Activated naive CD8-positive, alpha-beta T cell treated with anti-CD3 and anti-CD28 coated beads, Interleukin-2, amount 10 ng/mL, durations not matched to agents 7 days and 5 days (primary cell): ENCODE data around the gene DPRX. TPM values are rescaled to one million over a fixed set of nuclear protein-coding genes. Genes with fewer than 3 reads are reported as not detected.

Source experiments
- ATAC-seq: fragments of 150-1000 bp; cut with Tn5 transposase; one replicate; pipeline ENCODE4 v1.10.0; 2021; ENCODE audit warnings: low read depth, moderate library complexity
- POLR2A ChIA-PET: fragments of 350-600 bp; sonication (Branson Sonifier 250); formaldehyde crosslinking; loops from one replicate; lab custom pipeline; 2021; ENCODE audit warnings: antibody characterized with exemption; lab: Charles Lee
- DNase-seq: peaks from one replicate; pipeline ENCODE4 v3.0.0; 2021
- H3K27ac Mint-ChIP-seq: one replicate; pipeline ENCODE4 v1.8.0; 2022; ENCODE audit warnings: mild to moderate bottlenecking, mixed read lengths
- H3K27me3 Mint-ChIP-seq: one replicate; pipeline ENCODE4 v1.8.0; 2022; ENCODE audit warnings: mild to moderate bottlenecking, moderate library complexity, mixed read lengths
- H3K36me3 Mint-ChIP-seq: one replicate; pipeline ENCODE4 v1.8.0; 2021; ENCODE audit warnings: mild to moderate bottlenecking, mixed read lengths
- H3K4me1 Mint-ChIP-seq: one replicate; pipeline ENCODE4 v1.8.0; 2021; ENCODE audit warnings: mixed read lengths
- H3K4me3 Mint-ChIP-seq: one replicate; pipeline ENCODE4 v1.8.0; 2022; ENCODE audit warnings: mild to moderate bottlenecking, moderate library complexity, mixed read lengths
- H3K9me3 Mint-ChIP-seq: one replicate; pipeline ENCODE4 v1.8.0; 2021; ENCODE audit warnings: mixed read lengths
- total RNA-seq, 2 experiments: library from RNA; stranded (reverse); gene quantifications; one replicate each; pipeline ENCODE4 v1.2.3, GENCODE V29; 2021

Gene DPRX, protein sequence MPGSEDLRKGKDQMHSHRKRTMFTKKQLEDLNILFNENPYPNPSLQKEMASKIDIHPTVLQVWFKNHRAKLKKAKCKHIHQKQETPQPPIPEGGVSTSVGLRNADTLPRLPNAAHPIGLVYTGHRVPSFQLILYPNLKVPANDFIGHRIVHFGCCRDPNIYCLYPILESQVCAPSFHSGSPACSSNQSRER
- total RNA-seq = not detected

DNA sequence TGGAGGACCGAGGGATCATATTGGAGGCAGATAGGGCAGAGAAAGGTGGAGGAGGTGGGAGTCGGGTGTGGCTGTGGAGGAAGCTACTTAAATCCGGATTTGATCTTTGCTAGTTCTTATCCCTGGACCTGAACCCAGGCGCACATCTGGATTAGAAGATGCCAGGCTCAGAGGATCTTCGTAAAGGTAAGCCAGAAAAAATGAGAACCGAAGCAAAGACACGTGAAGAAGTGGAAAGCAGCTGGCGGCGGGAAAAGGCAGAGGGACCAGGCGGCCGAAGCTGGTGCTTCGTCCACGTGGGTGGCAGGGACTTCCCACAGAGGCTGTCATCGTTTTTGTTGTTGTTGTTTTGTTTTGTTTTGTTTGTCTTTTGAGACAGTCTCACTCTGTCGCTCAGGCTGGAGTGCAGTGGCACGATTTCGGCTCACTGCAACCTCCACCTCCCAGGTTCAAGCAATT, at the start of gene DPRX:
Gene DPRX, plus strand, starts transcription at position 51 of the 459 bp plus-strand sequence. Its CDS starts 108 bp downstream, at position 159.
- Mint-ChIP-seq H3K27ac (no peak within 1 kb of the TSS), H3K4me3 (no peak within 1 kb of the TSS), H3K9me3 (peaks cover 12% of the 10 kb centered on the region), H3K36me3 (no peaks in the 10 kb centered on the region), H3K27me3 (no peaks in the 10 kb centered on the region), H3K4me1 (no peaks in the 10 kb centered on the region)
- ATAC-seq = no peak
- POLR2A ChIA-PET = no interaction called here
- DNase-seq = no peak

DNA sequence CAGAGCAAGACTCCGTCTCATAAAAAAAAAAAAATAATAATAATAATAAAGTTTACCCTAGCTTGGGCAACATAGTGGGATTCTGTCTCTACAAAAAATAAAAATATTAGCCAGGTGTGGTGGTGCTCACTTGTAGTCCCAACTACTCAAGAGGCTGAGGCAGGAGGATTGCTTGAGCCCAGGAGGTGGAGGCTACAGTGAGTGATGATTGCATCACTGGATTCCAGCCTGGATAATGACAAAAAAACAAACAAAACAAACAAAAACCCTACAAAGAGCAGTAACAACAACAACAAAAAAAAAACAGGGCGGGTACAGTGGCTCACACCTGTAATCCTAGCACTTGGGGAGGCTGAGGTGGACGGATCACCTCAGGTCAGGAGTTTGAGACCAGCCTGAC, 48.6 kb upstream of the DPRX start:
- Mint-ChIP-seq H3K36me3 (peaks cover 16% of the 10 kb centered on the region), H3K27ac (no peak overlapping the region)
- no peak for ATAC-seq

DNA sequence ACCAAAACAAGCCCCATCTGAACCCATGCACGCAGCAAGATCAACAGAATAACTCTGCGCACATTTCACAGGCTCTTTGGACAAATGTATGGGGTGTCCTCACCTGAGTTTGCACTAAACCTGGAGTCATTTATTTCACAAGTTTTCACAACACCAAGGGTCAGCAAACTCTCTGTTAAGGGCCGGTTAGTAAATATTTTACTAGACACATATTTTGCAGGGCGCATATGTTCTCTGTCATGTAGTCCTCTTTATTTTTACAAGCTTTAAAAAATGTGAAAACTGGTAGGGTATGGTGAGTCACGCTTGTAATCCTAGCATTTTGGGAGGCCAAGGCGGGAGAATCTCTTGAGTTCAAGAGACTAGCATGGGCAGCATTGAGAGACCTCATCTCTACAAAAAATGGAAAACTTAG, 45.5 kb upstream of the DPRX start:
- Mint-ChIP-seq H3K4me1 (no peaks in the 10 kb centered on the region), H3K36me3 (no peaks in the 10 kb centered on the region), H3K9me3 (peaks cover 8% of the 10 kb centered on the region), H3K4me3 (no peak overlapping the region), H3K27ac (no peak overlapping the region), H3K27me3 (no peaks in the 10 kb centered on the region)
- no peak for DNase-seq
- POLR2A ChIA-PET = no interaction called here
- ATAC-seq = no peak

More for the DNA sequence above, 48.6 kb upstream of the DPRX start:
- H3K27me3 Mint-ChIP-seq = no peaks in the 10 kb centered on the region
- no peak overlapping the region for H3K4me3 Mint-ChIP-seq
- peaks cover 13% of the 10 kb centered on the region for H3K9me3 Mint-ChIP-seq
- H3K4me1 Mint-ChIP-seq = no peaks in the 10 kb centered on the region
- POLR2A ChIA-PET = interaction anchor here (0.7 kb wide), 1 partner anchor 49 kb away, joined by 3 read pairs; no protein-coding TSS in a partner anchor
- DNase-seq = no peak

DNA sequence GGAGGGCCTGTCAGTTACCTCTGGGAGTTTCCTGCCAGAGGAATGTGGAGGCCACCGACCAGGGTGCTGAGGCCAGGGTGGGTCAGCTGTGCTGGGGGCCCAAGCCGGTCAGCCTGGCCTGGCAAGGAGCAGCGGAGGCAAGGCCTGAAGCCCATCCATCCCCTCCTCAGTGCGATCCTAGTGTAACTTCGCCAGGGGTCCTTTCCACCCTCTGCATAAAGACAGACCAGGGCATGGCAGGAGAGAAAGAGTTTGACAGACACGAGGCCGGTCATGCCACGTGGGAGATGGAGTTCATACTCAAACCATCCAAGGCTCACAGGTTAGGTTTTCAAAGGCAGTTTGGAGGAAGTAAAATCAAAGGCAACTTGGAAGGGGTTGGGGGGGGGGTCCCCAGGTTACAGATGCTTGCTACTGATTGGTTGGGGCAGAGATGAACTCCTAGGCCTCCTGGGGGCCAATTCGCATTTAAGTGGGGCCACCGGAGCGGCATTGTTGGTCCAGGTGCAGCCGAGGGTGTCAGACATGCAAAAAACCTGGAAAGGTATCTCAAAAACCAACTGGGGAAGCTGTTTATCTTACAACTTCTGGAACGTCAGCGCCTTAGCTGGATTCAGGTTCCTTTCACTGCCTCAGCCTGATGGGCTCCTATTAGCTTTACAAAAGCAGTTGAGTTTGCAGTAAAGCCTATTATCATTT, 36.8 kb upstream of the DPRX start:
- POLR2A ChIA-PET = no interaction called here

DNA sequence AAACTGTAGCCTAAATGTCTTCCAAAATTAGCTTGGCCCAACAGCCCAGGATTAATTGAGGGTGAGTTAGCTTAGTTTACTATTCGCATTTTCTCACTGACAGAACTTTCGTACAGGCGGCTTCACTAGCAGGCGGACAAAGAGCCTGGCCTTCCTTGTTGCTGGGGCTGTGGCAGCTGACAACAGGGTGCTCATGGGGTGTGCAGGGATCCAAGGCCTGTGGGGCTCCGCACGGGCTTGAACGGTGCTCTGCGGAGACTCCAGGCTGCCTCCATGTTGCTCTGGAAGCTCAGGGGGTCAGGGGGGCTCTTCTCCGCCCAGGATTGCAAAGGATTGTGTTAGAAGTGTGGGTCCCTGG, 36.3 kb upstream of the DPRX start:
- Mint-ChIP-seq H3K27me3 (no peaks in the 10 kb centered on the region), H3K9me3 (peaks cover 9% of the 10 kb centered on the region), H3K36me3 (no peaks in the 10 kb centered on the region), H3K4me3 (no peak overlapping the region), H3K27ac (no peak overlapping the region), H3K4me1 (no peaks in the 10 kb centered on the region)
- POLR2A ChIA-PET = no interaction called here
- DNase-seq (no peak), ATAC-seq (no peak)

More for the DNA sequence above, 36.8 kb upstream of the DPRX start:
- H3K4me1 Mint-ChIP-seq = no peaks in the 10 kb centered on the region
- DNase-seq (no peak), ATAC-seq (no peak)
- H3K36me3 Mint-ChIP-seq = no peaks in the 10 kb centered on the region
- peaks cover 9% of the 10 kb centered on the region for H3K9me3 Mint-ChIP-seq
- no peak overlapping the region for H3K27ac Mint-ChIP-seq
- no peak overlapping the region for H3K4me3 Mint-ChIP-seq
- H3K27me3 Mint-ChIP-seq = no peaks in the 10 kb centered on the region

DNA sequence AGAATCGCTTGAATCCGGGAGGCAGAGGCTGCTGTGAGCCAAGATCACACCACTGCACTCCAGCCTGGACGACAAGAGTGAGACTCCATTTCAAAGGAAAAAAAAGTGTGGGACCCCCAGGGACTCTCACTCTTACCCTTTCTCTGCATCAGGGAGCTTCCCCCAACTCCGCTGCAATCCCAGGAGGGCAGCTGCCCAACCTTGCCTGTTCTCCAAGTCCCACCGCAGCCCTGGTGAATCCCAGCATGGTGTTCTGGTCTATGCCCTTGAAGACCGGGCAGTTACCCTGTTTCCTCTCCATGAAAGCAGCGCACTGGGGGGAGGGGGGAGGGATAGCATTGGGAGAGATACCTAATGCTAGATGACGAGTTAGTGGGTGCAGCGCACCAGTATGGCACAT, 35.7 kb upstream of the DPRX start:
- Mint-ChIP-seq H3K27ac (no peak overlapping the region), H3K9me3 (peaks cover 9% of the 10 kb centered on the region), H3K4me3 (no peak overlapping the region), H3K4me1 (no peaks in the 10 kb centered on the region), H3K27me3 (no peaks in the 10 kb centered on the region), H3K36me3 (no peaks in the 10 kb centered on the region)
- DNase-seq = no peak
- POLR2A ChIA-PET = no interaction called here
- no peak for ATAC-seq

DNA sequence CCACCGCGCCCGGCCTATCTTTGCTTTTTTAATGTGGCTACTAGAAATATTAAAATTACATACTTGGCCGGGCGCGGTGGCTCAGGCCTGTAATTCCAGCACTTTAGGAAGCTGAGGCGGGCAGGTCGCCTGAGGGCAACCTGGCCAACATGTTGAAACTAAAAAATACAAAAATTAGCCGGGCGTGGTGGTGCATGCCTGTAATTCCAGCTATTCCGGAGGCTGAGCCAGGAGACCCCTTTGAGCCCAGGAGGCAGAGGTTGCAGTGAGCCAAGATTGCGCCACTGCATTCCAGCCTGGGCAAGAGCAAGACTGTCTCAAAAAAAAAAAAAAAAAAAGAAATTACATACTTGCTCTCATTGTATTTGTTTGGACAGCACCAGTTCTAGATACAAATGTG, 34.8 kb upstream of the DPRX start:
- Mint-ChIP-seq H3K4me1 (no peaks in the 10 kb centered on the region), H3K36me3 (no peaks in the 10 kb centered on the region), H3K27ac (no peak overlapping the region), H3K4me3 (no peak overlapping the region), H3K9me3 (peaks cover 3% of the 10 kb centered on the region), H3K27me3 (no peaks in the 10 kb centered on the region)
- ATAC-seq = no peak
- DNase-seq = no peak
- POLR2A ChIA-PET = no interaction called here

DNA sequence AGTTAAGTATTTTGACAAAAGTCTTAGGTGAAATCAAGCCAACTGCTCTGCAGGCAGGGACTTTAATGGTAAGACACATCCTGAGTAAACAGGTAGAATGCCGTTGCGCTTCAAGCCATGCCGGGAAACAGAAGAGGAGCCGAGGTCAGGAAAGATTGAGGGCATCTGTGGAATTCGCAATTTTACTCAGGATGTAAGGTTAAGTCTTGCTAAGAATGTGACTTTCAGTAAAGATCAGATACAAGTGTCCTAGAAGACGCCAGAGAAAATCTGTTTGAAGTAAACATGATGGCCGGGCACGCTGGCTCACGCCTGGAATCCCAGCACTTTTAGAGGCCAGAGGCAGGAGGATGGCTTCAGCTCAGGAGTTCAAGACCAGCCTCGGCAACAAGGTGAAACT, 33.4 kb upstream of the DPRX start:
- Mint-ChIP-seq H3K27ac (no peak overlapping the region), H3K4me1 (no peaks in the 10 kb centered on the region), H3K4me3 (no peak overlapping the region), H3K9me3 (peaks cover 4% of the 10 kb centered on the region), H3K27me3 (no peaks in the 10 kb centered on the region), H3K36me3 (no peaks in the 10 kb centered on the region)
- DNase-seq (no peak), ATAC-seq (no peak)
- POLR2A ChIA-PET = no interaction called here

DNA sequence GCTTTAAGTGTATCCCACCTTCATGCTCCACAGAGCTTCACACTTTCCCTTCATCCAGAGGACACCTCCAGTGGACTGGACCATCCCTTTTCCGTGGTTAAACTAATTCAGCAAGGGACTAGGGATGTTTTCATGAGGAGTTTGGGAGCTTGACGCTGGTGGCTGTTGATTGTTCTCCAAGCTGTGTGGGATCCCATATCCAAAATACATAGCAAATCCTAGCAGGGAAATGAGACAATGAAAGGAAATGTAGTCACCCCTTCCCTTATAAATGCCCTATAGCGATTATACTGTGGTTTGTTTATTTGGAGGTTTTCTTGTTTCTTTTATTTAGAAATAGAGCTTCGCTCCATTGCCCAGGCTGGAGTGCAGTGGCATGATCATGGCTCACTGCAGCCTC, 31.6 kb upstream of the DPRX start:
- Mint-ChIP-seq H3K27me3 (no peaks in the 10 kb centered on the region), H3K4me1 (no peaks in the 10 kb centered on the region), H3K9me3 (peaks cover 10% of the 10 kb centered on the region), H3K27ac (no peak overlapping the region), H3K4me3 (no peak overlapping the region), H3K36me3 (no peaks in the 10 kb centered on the region)
- ATAC-seq = no peak
- POLR2A ChIA-PET = no interaction called here
- no peak for DNase-seq

DNA sequence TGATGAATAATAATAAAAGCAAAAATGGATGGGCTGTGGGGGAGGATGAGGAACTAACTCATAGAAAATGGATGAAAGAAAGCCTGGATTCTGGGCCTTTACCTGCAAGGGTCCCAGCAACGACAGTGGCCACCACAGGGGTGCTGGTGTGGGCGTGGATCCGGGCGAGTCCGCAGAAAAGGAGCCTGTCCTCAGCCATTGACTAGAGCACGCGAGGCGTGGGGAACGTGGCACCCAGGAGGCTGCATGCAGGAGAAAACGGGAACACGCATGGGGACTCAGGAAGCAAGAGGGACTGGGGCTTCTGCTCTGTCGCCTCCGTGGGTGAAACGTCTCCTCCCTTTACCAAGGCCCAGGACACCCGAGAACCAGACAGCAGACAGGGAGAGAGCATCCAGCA, 25.8 kb upstream of the DPRX start:
- POLR2A ChIA-PET = no interaction called here
- H3K4me3 Mint-ChIP-seq = no peak overlapping the region
- ATAC-seq = no peak
- DNase-seq = no peak
- peaks cover 8% of the 10 kb centered on the region for H3K9me3 Mint-ChIP-seq
- no peaks in the 10 kb centered on the region for H3K36me3 Mint-ChIP-seq
- no peaks in the 10 kb centered on the region for H3K4me1 Mint-ChIP-seq
- no peaks in the 10 kb centered on the region for H3K27me3 Mint-ChIP-seq
- H3K27ac Mint-ChIP-seq = no peak overlapping the region

DNA sequence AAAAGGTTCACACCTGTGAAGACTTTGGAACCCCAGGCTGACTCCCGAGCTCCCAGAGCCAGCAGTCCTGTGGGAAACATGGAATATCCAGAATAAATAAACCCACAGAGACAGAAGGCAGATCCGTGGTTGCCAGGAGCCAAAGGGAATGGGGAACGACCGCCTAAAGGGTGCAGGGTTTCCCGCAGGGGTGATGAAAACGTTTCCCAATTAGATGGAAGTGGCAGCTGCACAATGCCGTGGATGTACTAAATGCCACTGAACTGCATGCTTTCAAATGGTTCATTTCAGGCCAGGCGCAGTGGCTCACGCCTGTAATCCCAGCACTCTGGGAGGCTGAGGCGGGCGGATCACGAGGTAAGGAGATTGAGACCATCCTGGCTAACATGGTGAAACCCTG, 23.4 kb upstream of the DPRX start:
- Mint-ChIP-seq H3K4me1 (no peaks in the 10 kb centered on the region), H3K4me3 (no peak overlapping the region), H3K27ac (no peak overlapping the region), H3K27me3 (no peaks in the 10 kb centered on the region), H3K9me3 (peaks cover 7% of the 10 kb centered on the region), H3K36me3 (no peaks in the 10 kb centered on the region)
- DNase-seq (no peak), ATAC-seq (no peak)
- POLR2A ChIA-PET = no interaction called here

DNA sequence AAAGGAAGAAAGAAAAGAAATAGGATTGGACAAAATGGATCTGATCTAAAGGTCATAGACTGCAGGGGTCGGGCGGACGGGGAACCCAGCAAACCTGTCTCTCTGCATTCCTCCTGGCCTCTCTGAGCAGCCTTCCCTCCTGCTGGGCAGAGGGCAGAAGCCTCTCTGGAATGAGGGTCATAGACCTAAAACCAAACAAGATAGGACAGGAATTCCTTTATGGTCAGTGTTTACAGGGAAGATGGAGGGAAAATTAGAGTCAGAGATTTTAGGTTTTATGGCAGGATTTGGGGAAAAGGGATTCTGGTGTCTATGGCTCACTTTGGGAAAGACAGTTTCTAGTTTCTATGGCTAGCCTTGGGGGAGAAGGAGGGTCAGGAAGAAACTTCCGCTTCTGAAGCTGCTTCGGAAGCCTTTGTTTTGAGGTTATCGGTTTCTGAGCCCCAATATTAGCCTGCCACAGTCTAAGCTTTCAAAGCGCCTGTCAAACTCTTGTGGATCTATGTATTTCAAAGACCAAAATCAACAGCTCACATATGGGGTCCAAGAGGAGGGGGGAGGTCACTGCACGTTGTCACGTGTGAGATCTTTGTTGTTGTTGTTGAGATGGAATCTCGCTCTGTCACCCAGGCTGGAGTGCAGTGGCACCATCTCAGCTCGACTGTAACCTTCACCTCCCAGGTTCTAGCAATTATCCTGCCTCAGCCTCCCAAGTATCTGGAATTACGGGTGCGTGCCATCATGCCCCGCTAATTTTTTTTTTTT, 18.9 kb upstream of the DPRX start:
- Mint-ChIP-seq H3K27ac (no peak overlapping the region), H3K27me3 (no peaks in the 10 kb centered on the region), H3K9me3 (peaks cover 1% of the 10 kb centered on the region), H3K36me3 (no peaks in the 10 kb centered on the region), H3K4me3 (no peak overlapping the region), H3K4me1 (no peaks in the 10 kb centered on the region)
- POLR2A ChIA-PET = no interaction called here
- no peak for DNase-seq
- no peak for ATAC-seq

DNA sequence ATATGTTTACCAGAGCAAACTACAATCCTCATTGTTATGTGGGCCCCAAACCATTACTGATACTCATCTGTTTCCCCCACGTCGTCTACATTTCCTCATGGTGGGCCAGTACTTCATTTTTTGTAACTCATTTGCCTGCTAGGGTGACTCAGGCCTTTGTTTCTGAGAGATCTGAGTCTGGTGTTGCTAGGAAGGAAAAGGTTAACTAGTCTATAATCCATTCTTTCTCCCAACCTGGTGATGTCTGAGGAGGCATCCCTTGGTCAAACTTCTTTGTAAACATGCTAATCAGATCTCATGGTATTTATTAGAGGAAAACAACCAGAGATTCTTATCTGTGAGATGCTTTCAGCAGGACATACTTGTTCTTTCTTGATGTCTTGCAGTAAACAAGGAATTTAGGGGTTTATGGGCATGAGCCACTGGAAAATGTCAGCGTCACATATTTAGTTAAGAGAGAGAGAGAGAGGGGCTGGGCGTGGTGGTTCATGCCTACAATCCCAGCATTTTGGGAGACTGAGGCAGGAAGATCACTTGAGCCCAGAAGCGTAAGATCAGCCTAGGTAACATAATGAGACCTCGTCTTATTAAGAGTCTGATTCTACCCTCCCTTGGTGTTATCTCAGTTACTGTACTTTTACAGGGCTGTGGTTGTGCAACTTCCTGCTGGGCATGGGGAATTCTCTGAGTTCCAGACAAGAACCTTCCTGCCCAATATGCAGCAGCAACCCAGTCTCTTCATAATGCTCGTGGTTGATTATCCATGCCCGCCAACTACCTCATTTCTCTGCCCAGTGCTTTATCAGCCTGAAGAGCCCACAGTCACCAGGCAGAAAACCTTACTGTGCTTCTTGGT, 9.7 kb upstream of the DPRX start:
- no peak overlapping the region for H3K27ac Mint-ChIP-seq
- H3K4me3 Mint-ChIP-seq = no peak overlapping the region
- H3K9me3 Mint-ChIP-seq = peaks cover 9% of the 10 kb centered on the region
- POLR2A ChIA-PET = no interaction called here
- ATAC-seq (no peak), DNase-seq (no peak)
- no peaks in the 10 kb centered on the region for H3K27me3 Mint-ChIP-seq
- H3K4me1 Mint-ChIP-seq = peaks cover 7% of the 10 kb centered on the region
- H3K36me3 Mint-ChIP-seq = peaks cover 2% of the 10 kb centered on the region
